HL-60 (cell line): Measurements from ENCODE around the gene HYOU1.

ENCODE experiments used
- CTCF ChIP-seq: IDR thresholded peaks from one replicate; pipeline ENCODE4 v1.5.1; 2011; ENCODE audit warnings: low read length, control low read depth, inconsistent platforms; ENCODE audit not compliant: insufficient read depth
- REST ChIP-seq: IDR thresholded peaks from 2 replicates; pipeline ENCODE4 v1.6.1; 2012; ENCODE audit warnings: low read depth; ENCODE audit not compliant: insufficient replicate concordance

DNA sequence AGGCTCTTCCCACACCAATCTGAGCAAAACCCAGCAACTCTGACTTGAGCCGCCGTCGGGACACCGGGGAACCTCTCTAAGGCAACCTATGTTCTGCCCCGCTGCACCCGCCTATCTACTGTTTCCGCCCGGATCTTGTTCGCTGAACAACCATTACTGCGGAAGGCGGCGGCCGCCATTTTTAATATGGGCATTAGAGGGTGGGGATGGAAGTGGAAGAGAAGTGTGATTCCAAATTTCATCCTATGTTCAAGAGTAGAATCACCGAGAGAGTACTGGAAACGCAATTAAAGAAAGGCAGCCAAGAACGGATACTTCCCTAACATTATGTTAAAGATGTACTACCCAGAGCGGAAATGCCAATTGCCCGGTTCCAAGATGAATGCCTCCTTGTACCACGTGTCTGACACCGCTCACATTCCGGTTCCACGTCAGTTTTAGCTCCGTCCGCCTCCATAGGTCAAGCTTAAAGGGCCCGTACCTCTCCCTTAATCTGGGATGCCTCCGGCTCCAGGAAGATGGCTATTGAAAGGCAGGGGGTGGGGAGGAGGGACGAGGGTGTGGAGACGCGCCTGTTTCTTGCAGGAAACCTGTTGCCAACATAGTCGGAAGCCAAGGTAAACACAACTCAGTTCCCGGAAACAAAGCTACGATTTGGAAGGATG, 44.9 kb upstream of the HYOU1 start, which contains the start of gene DPAGT1:
- TF ChIP-seq CTCF (no peak), REST (no peak)
